Brain microvascular endothelial cell (primary cell): ENCODE data around the gene ARRB1.

Experiments
- DNase-seq: peaks from one replicate; pipeline ENCODE4 v3.0.0-alpha.2; 2020
- H3K27ac ChIP-seq: fragments of 250-450 bp; sonication (Bioruptor Pico); 2 replicates; pipeline ENCODE4 v1.5.1; 2020; ENCODE audit warnings: mild to moderate bottlenecking, moderate library complexity
- H3K27me3 ChIP-seq: fragments of 250-450 bp; sonication (Bioruptor Pico); replicated peaks from 2 replicates; pipeline ENCODE4 v1.5.1; 2020; ENCODE audit warnings: mild to moderate bottlenecking
- H3K36me3 ChIP-seq: fragments of 250-450 bp; sonication (Bioruptor Pico); replicated peaks from 2 replicates; pipeline ENCODE4 v1.5.1; 2020; ENCODE audit warnings: mild to moderate bottlenecking
- H3K4me3 ChIP-seq: 2 replicates; pipeline ENCODE4 v1.5.1; 2011; ENCODE audit warnings: low read depth, mild to moderate bottlenecking, control low read depth, low read length, moderate library complexity
- CTCF ChIP-seq: IDR thresholded peaks from 2 replicates; pipeline ENCODE4 v1.5.1; 2011; ENCODE audit warnings: low read depth, mild to moderate bottlenecking, moderate library complexity, low read length, control low read depth, inconsistent platforms; ENCODE audit errors: missing control alignments
- in situ Hi-C: cut with HindIII; loops from 2 replicates; pipeline ENCODE4 v1.10.0; 2017; ENCODE audit warnings: low sequenced_read_pairs, low pct_ligation_motif_present

The ARRB1 gene

GRCh38 chr11:75245356-75246005 lies 106.0 kb downstream of the ARRB1 start:
- Histone ChIP-seq H3K36me3 (no peaks in the 10 kb centered on the region), H3K4me3 (no peak overlapping the region), H3K27me3 (peaks cover 13% of the 10 kb centered on the region), H3K27ac (no peak overlapping the region)
- no peak for DNase-seq
- in situ Hi-C loops: no loop called here
- peak; percentile 17 for TF ChIP-seq CTCF

GRCh38 chr11:75244052-75244814 lies 107.2 kb downstream of the ARRB1 start:
- TF ChIP-seq CTCF: no peak
- no peak for DNase-seq
- Histone ChIP-seq H3K27ac (no peak overlapping the region), H3K27me3 (peaks cover 19% of the 10 kb centered on the region), H3K36me3 (no peaks in the 10 kb centered on the region), H3K4me3 (no peak overlapping the region)
- in situ Hi-C loops: no loop called here

- H3K36me3 ChIP-seq: no peaks in the 10 kb centered on the region
Measured at GRCh38 chr11:75242722-75243600, 108.5 kb downstream of the ARRB1 start.

GRCh38 chr11:75241906-75242644 lies 109.4 kb downstream of the ARRB1 start:
- no peak for DNase-seq
- no peaks in the 10 kb centered on the region for H3K36me3 ChIP-seq
- H3K4me3 ChIP-seq: peak overlapping the region; percentile 48
- in situ Hi-C loops: no loop called here
- no peak overlapping the region for H3K27ac ChIP-seq
- TF ChIP-seq CTCF: no peak
- peaks cover 19% of the 10 kb centered on the region for H3K27me3 ChIP-seq

More at GRCh38 chr11:75242722-75243600, 108.5 kb downstream of the ARRB1 start:
- no peak overlapping the region for H3K27ac ChIP-seq
- no peak for DNase-seq
- H3K27me3 ChIP-seq: peaks cover 19% of the 10 kb centered on the region
- TF ChIP-seq CTCF: no peak
- H3K4me3 ChIP-seq: no peak overlapping the region
- in situ Hi-C loops: no loop called here
